ENCODE measurements around the gene LRRIQ3. TPM values are rescaled to one million over a fixed set of nuclear protein-coding genes. Genes with fewer than 3 reads are reported as not detected.

The LRRIQ3 gene
- total RNA-seq, 1 donor = 0.72 TPM

- no peak overlapping the region for H3K4me2 ChIP-seq (ENCODE audit: insufficient read depth, low read length)
- peaks cover 4% of the 10 kb centered on the region for H3K9me3 ChIP-seq (ENCODE audit: low read depth, low read length)
- no peak for TF ChIP-seq CTCF (IDR thresholded peaks at IDR 0.05; ENCODE audit: extremely low read depth, low read depth, low read length)
- H3K79me2 ChIP-seq (ENCODE audit: insufficient read depth, low read length) = no peaks in the 10 kb centered on the region
- H3K4me3 ChIP-seq (ENCODE audit: insufficient read depth, low read length) = no peak overlapping the region
- no peaks in the 10 kb centered on the region for H3K4me1 ChIP-seq (ENCODE audit: insufficient read depth, low read length)
- H3K36me3 ChIP-seq (ENCODE audit: insufficient read depth, low read length) = no peaks in the 10 kb centered on the region
- H4K20me1 ChIP-seq (ENCODE audit: insufficient read depth, low read length) = no peaks in the 10 kb centered on the region
- no peaks in the 10 kb centered on the region for H3K27me3 ChIP-seq (ENCODE audit: insufficient read depth, low read length)
- no peak overlapping the region for H3K27ac ChIP-seq (ENCODE audit: low read depth, low read length)
- no peak for DNase-seq (ENCODE audit: insufficient read length, low spot score, missing footprints)
- no peak overlapping the region for H2AFZ ChIP-seq (ENCODE audit: low read length)
Measured at GRCh38 chr1:74038042-74038441, 159.9 kb downstream of the LRRIQ3 start.

GRCh38 chr1:74012583-74012982 is 185.4 kb downstream of the LRRIQ3 start:
- no peaks in the 10 kb centered on the region for H3K36me3 ChIP-seq (ENCODE audit: insufficient read depth, low read length)
- no peak overlapping the region for H3K27ac ChIP-seq (ENCODE audit: low read depth, low read length)
- no peaks in the 10 kb centered on the region for H3K79me2 ChIP-seq (ENCODE audit: insufficient read depth, low read length)
- no peak overlapping the region for H2AFZ ChIP-seq (ENCODE audit: low read length)
- no peak overlapping the region for H3K4me2 ChIP-seq (ENCODE audit: insufficient read depth, low read length)
- no peaks in the 10 kb centered on the region for H3K4me1 ChIP-seq (ENCODE audit: insufficient read depth, low read length)
- no peaks in the 10 kb centered on the region for H3K9me3 ChIP-seq (ENCODE audit: low read depth, low read length)
- no peaks in the 10 kb centered on the region for H4K20me1 ChIP-seq (ENCODE audit: insufficient read depth, low read length)
- H3K27me3 ChIP-seq (ENCODE audit: insufficient read depth, low read length) = no peaks in the 10 kb centered on the region
- no peak for TF ChIP-seq CTCF (IDR thresholded peaks at IDR 0.05; ENCODE audit: extremely low read depth, low read depth, low read length)
- no peak overlapping the region for H3K4me3 ChIP-seq (ENCODE audit: insufficient read depth, low read length)
- DNase-seq (ENCODE audit: insufficient read length, low spot score, missing footprints) = no peak

GRCh38 chr1:74011736-74012135 is 186.2 kb downstream of the LRRIQ3 start:
- H3K27ac ChIP-seq (ENCODE audit: low read depth, low read length) = no peak overlapping the region
- TF ChIP-seq CTCF (IDR thresholded peaks at IDR 0.05; ENCODE audit: extremely low read depth, low read depth, low read length) = no peak

GRCh38 chr1:74010206-74010605 is 187.8 kb downstream of the LRRIQ3 start:
- H3K27ac ChIP-seq (ENCODE audit: low read depth, low read length) = no peak overlapping the region
- no peaks in the 10 kb centered on the region for H3K79me2 ChIP-seq (ENCODE audit: insufficient read depth, low read length)
- H3K36me3 ChIP-seq (ENCODE audit: insufficient read depth, low read length) = no peaks in the 10 kb centered on the region
- no peaks in the 10 kb centered on the region for H4K20me1 ChIP-seq (ENCODE audit: insufficient read depth, low read length)
- H3K4me3 ChIP-seq (ENCODE audit: insufficient read depth, low read length) = no peak overlapping the region
- no peaks in the 10 kb centered on the region for H3K27me3 ChIP-seq (ENCODE audit: insufficient read depth, low read length)
- no peak overlapping the region for H2AFZ ChIP-seq (ENCODE audit: low read length)
- H3K4me1 ChIP-seq (ENCODE audit: insufficient read depth, low read length) = no peaks in the 10 kb centered on the region
- no peaks in the 10 kb centered on the region for H3K9me3 ChIP-seq (ENCODE audit: low read depth, low read length)
- no peak for TF ChIP-seq CTCF (IDR thresholded peaks at IDR 0.05; ENCODE audit: extremely low read depth, low read depth, low read length)
- no peak for DNase-seq (ENCODE audit: insufficient read length, low spot score, missing footprints)
- no peak overlapping the region for H3K4me2 ChIP-seq (ENCODE audit: insufficient read depth, low read length)

More at GRCh38 chr1:74011736-74012135, 186.2 kb downstream of the LRRIQ3 start:
- DNase-seq (ENCODE audit: insufficient read length, low spot score, missing footprints) = no peak
- H3K79me2 ChIP-seq (ENCODE audit: insufficient read depth, low read length) = no peaks in the 10 kb centered on the region
- no peak overlapping the region for H2AFZ ChIP-seq (ENCODE audit: low read length)
- H3K9me3 ChIP-seq (ENCODE audit: low read depth, low read length) = no peaks in the 10 kb centered on the region
- no peak overlapping the region for H3K4me3 ChIP-seq (ENCODE audit: insufficient read depth, low read length)
- H3K4me1 ChIP-seq (ENCODE audit: insufficient read depth, low read length) = no peaks in the 10 kb centered on the region
- H3K36me3 ChIP-seq (ENCODE audit: insufficient read depth, low read length) = no peaks in the 10 kb centered on the region
- no peaks in the 10 kb centered on the region for H4K20me1 ChIP-seq (ENCODE audit: insufficient read depth, low read length)
- H3K4me2 ChIP-seq (ENCODE audit: insufficient read depth, low read length) = no peak overlapping the region
- H3K27me3 ChIP-seq (ENCODE audit: insufficient read depth, low read length) = no peaks in the 10 kb centered on the region
